Retinal pigment epithelial cell (primary cell): ENCODE data around the gene CGA.
"Not testable (repeated sequence)": the region's sequence is repeated elsewhere in the genome, so short reads cannot be mapped to it uniquely, and the experiment has no call there.

Experiments
- DNase-seq: peaks from one replicate; pipeline ENCODE4 v3.0.0-alpha.2; 2010; ENCODE audit warnings: low read depth
- H3K4me3 ChIP-seq: 2 replicates; pipeline ENCODE4 v1.5.1; 2011; ENCODE audit warnings: mild to moderate bottlenecking, low read length, control low read depth, moderate library complexity
- CTCF ChIP-seq: conservative IDR thresholded peaks from 2 replicates; pipeline ENCODE4 v1.5.1; 2011; ENCODE audit warnings: low read depth, low read length, control low read depth, inconsistent platforms

The CGA gene

GRCh38 chr6:87095087-87095509, at the start of gene CGA:
TSS of gene CGA (minus strand) at chr6:87095106. CDS start at chr6:87088200, 6,906 bp downstream.
- DNase-seq, result no peak
- H3K4me3 ChIP-seq, result no peak within 1 kb of the TSS
- no peak for TF ChIP-seq CTCF

GRCh38 chr6:87139927-87140326, 45.0 kb upstream of the CGA start:
- DNase-seq, H3K4me3 ChIP-seq: not testable (repeated sequence)

GRCh38 chr6:87139236-87139635, 44.3 kb upstream of the CGA start:
- peak; percentile 67 for TF ChIP-seq CTCF
- H3K4me3 ChIP-seq, result no peak overlapping the region
- no peak for DNase-seq

- DNase-seq, result no peak
- no peak for TF ChIP-seq CTCF
- H3K4me3 ChIP-seq, result no peak overlapping the region
Observed at GRCh38 chr6:87136963-87137362, 42.1 kb upstream of the CGA start.

- no peak for TF ChIP-seq CTCF
- no peak overlapping the region for H3K4me3 ChIP-seq
- DNase-seq, result no peak
Observed at GRCh38 chr6:87127737-87128136, 32.8 kb upstream of the CGA start.

- H3K4me3 ChIP-seq, result no peak overlapping the region
- TF ChIP-seq CTCF, result no peak
- DNase-seq, result no peak
Observed at GRCh38 chr6:87126501-87126900, 31.6 kb upstream of the CGA start.

GRCh38 chr6:87124074-87124473, 29.2 kb upstream of the CGA start:
- TF ChIP-seq CTCF, result no peak
- H3K4me3 ChIP-seq, result no peak overlapping the region
- DNase-seq, result no peak

- no peak for DNase-seq
- TF ChIP-seq CTCF, result no peak
- H3K4me3 ChIP-seq, result no peak overlapping the region
Observed at GRCh38 chr6:87122477-87122876, 27.6 kb upstream of the CGA start.
